Retinal pigment epithelial cell (primary cell): Measurements from ENCODE around the gene COA6.

Experiments used
- DNase-seq: peaks from one replicate; pipeline ENCODE4 v3.0.0-alpha.2; 2010; ENCODE audit warnings: low read depth
- H3K4me3 ChIP-seq: 2 replicates; pipeline ENCODE4 v1.5.1; 2011; ENCODE audit warnings: mild to moderate bottlenecking, low read length, control low read depth, moderate library complexity
- TF ChIP-seq, protein P1 (sequence below): conservative IDR thresholded peaks from 2 replicates; pipeline ENCODE4 v1.5.1; 2011; ENCODE audit warnings: low read depth, low read length, control low read depth, inconsistent platforms

The COA6 gene

DNA sequence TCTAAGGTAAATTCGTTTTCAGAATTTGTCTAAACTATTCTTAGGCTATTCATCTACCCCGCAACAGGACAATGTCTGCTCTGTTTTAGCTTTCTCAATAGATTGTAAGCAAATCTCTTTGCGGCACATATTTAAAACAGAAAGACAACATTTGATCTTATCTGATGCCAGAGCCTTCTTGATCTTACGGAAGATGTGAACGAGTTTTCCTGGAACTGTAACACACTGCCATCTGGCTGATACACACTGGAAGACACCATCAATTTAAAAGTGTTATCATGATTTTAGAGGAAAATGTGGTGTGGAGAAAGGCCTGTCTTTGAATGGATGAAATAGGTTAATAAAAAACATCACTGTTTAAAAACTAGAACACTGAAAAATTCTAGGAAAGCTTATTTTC lies 36.1 kb downstream of the COA6 start:
- no peak for DNase-seq
- no peak overlapping the region for H3K4me3 ChIP-seq
- TF ChIP-seq, protein P1, sequence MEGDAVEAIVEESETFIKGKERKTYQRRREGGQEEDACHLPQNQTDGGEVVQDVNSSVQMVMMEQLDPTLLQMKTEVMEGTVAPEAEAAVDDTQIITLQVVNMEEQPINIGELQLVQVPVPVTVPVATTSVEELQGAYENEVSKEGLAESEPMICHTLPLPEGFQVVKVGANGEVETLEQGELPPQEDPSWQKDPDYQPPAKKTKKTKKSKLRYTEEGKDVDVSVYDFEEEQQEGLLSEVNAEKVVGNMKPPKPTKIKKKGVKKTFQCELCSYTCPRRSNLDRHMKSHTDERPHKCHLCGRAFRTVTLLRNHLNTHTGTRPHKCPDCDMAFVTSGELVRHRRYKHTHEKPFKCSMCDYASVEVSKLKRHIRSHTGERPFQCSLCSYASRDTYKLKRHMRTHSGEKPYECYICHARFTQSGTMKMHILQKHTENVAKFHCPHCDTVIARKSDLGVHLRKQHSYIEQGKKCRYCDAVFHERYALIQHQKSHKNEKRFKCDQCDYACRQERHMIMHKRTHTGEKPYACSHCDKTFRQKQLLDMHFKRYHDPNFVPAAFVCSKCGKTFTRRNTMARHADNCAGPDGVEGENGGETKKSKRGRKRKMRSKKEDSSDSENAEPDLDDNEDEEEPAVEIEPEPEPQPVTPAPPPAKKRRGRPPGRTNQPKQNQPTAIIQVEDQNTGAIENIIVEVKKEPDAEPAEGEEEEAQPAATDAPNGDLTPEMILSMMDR = no peak

DNA sequence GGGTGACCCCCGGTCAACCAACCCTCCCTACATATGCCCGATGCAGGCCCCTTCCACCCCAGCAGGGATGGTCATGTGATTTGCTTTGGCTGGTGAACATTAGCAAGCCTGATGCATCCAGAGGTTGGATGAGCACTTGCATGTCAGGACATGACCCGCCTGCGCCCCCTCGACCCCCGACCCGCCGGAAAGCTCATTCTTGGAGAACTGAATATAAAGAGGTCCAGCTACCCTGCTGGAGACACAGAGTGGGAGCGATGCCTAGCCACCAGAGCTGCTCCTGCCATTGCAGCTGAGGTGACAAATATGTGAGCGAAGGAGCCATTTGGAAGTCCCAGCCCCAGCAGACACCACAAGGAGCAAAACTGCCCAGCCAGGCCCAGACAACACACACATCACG lies 39.6 kb downstream of the COA6 start:
- TF ChIP-seq, protein P1 = no peak
- no peak overlapping the region for H3K4me3 ChIP-seq
- DNase-seq = no peak

DNA sequence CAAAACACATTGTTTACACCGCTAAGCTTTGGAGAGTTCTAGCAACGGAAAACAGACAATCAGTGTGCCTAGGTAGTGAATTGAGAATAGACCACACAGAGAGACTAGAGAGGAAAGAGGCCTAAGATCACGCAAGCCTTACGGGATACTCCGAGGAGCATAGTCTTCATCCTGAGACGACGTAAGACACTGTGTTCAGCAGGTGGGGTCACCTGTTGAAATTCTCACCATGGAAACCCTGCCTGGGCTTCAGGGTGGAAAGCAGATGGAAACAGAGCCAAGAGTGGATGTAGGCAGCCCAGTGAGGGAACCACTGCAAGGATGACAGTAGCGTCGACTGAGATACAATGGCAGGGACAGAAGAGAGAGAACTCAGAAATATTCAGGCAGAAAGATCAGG lies 40.2 kb downstream of the COA6 start:
- H3K4me3 ChIP-seq = no peak overlapping the region
- DNase-seq = no peak
- TF ChIP-seq, protein P1 = no peak

DNA sequence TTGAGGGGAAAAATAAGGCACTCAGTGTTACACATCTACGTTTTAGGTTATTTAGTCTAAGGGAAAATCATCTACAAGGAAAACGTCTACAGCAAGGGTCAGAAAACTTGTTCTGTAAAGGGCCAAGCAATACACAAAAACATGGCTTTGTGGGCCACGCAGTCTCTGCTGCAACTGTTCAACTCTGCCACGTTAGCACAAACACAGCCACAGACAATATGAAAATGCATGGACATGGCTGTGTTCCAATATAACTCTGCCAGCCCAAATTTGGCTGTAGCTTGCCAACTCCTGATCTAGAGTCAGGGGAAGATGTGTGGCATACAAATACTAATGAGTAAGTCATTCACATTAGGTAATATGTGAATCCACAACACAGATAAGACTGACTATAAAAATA lies 40.7 kb downstream of the COA6 start:
- DNase-seq = no peak
- TF ChIP-seq, protein P1 = no peak

DNA sequence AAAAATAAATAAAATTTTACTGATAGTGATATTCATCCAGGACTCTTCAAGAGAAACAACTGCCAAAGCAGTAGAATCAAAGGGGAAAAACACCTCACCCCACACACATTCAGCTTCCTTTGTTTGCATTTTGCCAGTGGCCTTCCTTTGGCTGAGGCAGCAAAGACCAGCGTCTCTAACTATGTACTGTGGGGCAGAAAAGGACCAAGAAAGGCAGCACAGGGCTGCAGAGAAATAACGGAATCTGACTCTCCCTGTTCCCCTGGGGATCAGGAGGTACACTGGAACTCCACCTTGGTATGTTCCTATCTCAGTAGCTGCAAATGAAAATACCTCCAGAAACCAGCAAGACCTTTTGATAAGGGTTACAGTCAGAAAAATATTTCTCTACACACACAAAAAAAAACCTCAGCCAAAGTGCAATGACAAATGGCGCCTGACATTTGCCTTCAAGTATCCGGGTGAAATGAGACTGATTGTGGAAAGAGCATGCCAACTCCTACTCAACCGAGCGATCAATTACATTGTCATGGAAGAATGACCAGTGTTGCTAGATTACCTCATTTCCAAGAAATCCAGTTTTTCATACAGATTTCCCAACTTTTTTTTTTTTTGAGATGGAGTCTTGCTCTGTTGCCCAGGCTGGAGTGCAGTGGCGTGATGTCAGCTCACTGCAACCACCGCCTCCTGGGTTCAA lies 54.8 kb downstream of the COA6 start:
- H3K4me3 ChIP-seq = no peak overlapping the region
- DNase-seq = no peak
- TF ChIP-seq, protein P1 = no peak

More for the DNA sequence above, 40.7 kb downstream of the COA6 start:
- H3K4me3 ChIP-seq = no peak overlapping the region

DNA sequence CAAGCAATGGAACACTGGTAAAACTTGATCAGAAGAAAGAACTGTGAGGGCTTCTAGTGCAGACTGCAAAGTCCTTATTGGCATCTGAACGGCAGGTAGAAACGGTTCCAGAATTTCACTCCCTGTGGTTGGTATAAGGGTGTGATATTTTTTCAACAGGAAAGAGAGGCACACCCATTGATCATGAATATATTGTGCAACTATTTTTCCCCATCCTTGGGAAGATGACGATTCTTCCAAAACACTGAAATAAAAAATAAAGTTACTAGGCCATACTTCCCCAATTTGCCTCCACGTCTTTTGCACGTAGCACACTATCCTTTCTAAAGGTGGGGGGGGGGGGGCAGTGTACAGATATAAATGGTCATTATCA lies 56.2 kb downstream of the COA6 start:
- TF ChIP-seq, protein P1 = no peak
- no peak overlapping the region for H3K4me3 ChIP-seq
- no peak for DNase-seq

DNA sequence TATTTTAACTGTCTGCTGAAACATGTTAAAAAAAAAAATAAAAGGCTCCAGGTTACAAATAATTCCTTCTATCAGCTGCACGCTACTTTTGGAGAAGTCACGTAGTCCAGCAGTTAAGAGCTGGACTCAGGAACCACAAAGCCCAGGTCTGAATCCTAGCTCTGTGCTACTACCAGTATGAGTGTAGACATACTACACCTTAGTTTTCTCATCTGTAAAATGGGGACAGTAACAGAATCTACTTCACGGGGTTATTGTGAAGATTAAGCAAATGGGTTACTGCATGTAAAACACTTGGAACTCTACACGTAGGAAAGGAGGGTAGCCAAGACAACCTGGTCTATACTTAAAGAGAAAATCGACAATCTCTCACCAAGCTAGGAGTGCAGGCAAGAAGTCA lies 57.4 kb downstream of the COA6 start:
- DNase-seq = no peak
- TF ChIP-seq, protein P1 = no peak

More for the DNA sequence above, 57.4 kb downstream of the COA6 start:
- no peak overlapping the region for H3K4me3 ChIP-seq
